RWPE2 (cell line): ENCODE measurements around the gene HIC1.

ENCODE experiments used
- ATAC-seq: fragments of 200-7000 bp; cut with Tn5 transposase; 3 replicates; pipeline ENCODE4 v1.9.1; 2021; ENCODE audit warnings: low read depth
- DNase-seq: peaks from one replicate; pipeline ENCODE4 v3.0.0-alpha.2; 2020; ENCODE audit warnings: low spot score
- H3K27ac ChIP-seq: fragments of 450-650 bp; 2 replicates; pipeline ENCODE4 v1.5.1; 2017; ENCODE audit warnings: mild to moderate bottlenecking; ENCODE audit not compliant: poor library complexity, severe bottlenecking
- H3K27me3 ChIP-seq: fragments of 250-450 bp; sonication (Bioruptor Pico); 2 replicates; pipeline ENCODE4 v1.5.1; 2021; ENCODE audit warnings: mild to moderate bottlenecking, moderate library complexity; ENCODE audit not compliant: insufficient read depth, poor library complexity, severe bottlenecking
- H3K36me3 ChIP-seq: fragments of 250-450 bp; sonication (Bioruptor Pico); 2 replicates; pipeline ENCODE4 v1.5.1; 2020; ENCODE audit warnings: low read depth, mild to moderate bottlenecking, moderate library complexity
- H3K4me1 ChIP-seq: fragments of 250-450 bp; sonication (Bioruptor Pico); 2 replicates; pipeline ENCODE4 v1.5.1; 2021; ENCODE audit warnings: mild to moderate bottlenecking, moderate library complexity; ENCODE audit not compliant: insufficient read depth, poor library complexity, severe bottlenecking
- H3K4me3 ChIP-seq: fragments of 250-450 bp; sonication (Bioruptor Pico); 2 replicates; pipeline ENCODE4 v1.5.1; 2021; ENCODE audit warnings: mild to moderate bottlenecking, moderate library complexity; ENCODE audit not compliant: severe bottlenecking
- H3K9me3 ChIP-seq: fragments of 250-450 bp; sonication (Bioruptor Pico); 2 replicates; pipeline ENCODE4 v1.5.1; 2021; ENCODE audit warnings: mild to moderate bottlenecking, moderate library complexity; ENCODE audit not compliant: severe bottlenecking
- TF ChIP-seq, protein P1 (sequence below): fragments of 450-650 bp; IDR thresholded peaks from one replicate; pipeline ENCODE4 v1.5.1; 2017; ENCODE audit warnings: mild to moderate bottlenecking, moderate library complexity; ENCODE audit not compliant: poor library complexity, severe bottlenecking

The HIC1 gene

DNA sequence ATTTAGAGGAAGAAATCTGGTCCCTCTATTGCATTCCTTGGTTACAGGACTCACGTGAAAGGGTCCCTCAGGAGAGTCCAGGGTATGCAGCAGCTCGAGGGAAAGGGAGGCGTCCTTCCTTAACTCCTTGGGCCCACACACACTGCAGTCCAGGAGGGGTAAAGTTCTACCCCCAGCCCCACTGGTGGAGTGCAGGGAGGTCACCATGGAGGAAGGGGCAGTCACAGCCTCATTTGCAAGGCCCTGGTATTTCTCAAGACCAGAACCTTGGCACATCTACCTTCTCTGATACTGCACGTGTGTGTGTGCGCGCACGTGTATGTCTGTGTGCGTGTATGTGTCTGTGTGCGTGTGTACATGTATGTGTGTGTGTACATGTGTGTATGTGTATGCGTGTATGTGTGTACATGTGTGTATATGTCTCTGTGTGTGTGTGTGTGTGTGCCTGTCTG lies 11.1 kb downstream of the HIC1 start:
- Histone ChIP-seq H3K4me1 (peaks cover 18% of the 10 kb centered on the region), H3K36me3 (peaks cover 5% of the 10 kb centered on the region; the same call in 1 of the 2 replicates), H3K9me3 (no peaks in the 10 kb centered on the region), H3K27me3 (no peaks in the 10 kb centered on the region), H3K4me3 (no peak overlapping the region), H3K27ac (no peak overlapping the region)
- ATAC-seq (no peak), DNase-seq (no peak)
- TF ChIP-seq, protein P1, sequence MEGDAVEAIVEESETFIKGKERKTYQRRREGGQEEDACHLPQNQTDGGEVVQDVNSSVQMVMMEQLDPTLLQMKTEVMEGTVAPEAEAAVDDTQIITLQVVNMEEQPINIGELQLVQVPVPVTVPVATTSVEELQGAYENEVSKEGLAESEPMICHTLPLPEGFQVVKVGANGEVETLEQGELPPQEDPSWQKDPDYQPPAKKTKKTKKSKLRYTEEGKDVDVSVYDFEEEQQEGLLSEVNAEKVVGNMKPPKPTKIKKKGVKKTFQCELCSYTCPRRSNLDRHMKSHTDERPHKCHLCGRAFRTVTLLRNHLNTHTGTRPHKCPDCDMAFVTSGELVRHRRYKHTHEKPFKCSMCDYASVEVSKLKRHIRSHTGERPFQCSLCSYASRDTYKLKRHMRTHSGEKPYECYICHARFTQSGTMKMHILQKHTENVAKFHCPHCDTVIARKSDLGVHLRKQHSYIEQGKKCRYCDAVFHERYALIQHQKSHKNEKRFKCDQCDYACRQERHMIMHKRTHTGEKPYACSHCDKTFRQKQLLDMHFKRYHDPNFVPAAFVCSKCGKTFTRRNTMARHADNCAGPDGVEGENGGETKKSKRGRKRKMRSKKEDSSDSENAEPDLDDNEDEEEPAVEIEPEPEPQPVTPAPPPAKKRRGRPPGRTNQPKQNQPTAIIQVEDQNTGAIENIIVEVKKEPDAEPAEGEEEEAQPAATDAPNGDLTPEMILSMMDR = no peak

GRCh38 chr17:2067048-2067561 lies 12.2 kb downstream of the HIC1 start:
- Histone ChIP-seq H3K9me3 (no peaks in the 10 kb centered on the region), H3K27ac (peak overlapping the region; percentile 71), H3K4me3 (no peak overlapping the region), H3K27me3 (no peaks in the 10 kb centered on the region), H3K36me3 (peaks cover 5% of the 10 kb centered on the region; the same call in 1 of the 2 replicates), H3K4me1 (peaks cover 18% of the 10 kb centered on the region)
- TF ChIP-seq, protein P1 = no peak
- ATAC-seq (no peak), DNase-seq (no peak)

GRCh38 chr17:2067608-2068024 lies 12.7 kb downstream of the HIC1 start:
- DNase-seq = no peak
- Histone ChIP-seq H3K27ac (peak overlapping the region; percentile 71), H3K4me3 (no peak overlapping the region), H3K9me3 (no peaks in the 10 kb centered on the region), H3K36me3 (peaks cover 5% of the 10 kb centered on the region; the same call in 1 of the 2 replicates), H3K4me1 (peaks cover 18% of the 10 kb centered on the region), H3K27me3 (no peaks in the 10 kb centered on the region)
- TF ChIP-seq, protein P1 = no peak
- ATAC-seq = no peak

DNA sequence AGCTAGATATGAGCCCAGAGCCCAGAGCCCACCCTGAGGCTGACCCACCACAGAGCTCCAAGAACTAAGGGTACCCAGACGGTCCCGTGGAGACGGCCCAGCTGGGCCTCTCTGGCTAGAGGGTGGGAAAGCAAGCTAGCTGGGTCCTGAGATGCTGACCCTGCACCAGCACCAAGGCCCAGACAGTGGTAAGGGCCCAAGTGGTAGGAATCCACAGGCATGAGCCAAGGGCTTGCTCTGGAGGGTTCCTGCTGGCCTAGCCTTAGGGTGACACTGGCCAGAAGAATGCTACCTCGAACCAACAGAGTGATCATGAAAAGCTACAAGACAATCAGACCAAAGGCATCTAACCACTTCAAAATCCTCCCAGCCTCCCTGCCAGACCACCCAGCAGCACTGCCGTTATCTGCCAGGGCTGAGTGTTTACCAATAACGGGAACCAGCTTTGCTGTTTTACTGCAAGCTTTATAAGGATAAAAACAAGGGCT lies 13.2 kb downstream of the HIC1 start:
- H3K9me3 ChIP-seq = no peaks in the 10 kb centered on the region
- TF ChIP-seq, protein P1 = no peak
- peaks cover 5% of the 10 kb centered on the region; the same call in 1 of the 2 replicates for H3K36me3 ChIP-seq
- H3K27ac ChIP-seq = peak overlapping the region; percentile 71
- H3K4me3 ChIP-seq = no peak overlapping the region
- H3K4me1 ChIP-seq = peaks cover 18% of the 10 kb centered on the region
- no peak for DNase-seq
- H3K27me3 ChIP-seq = no peaks in the 10 kb centered on the region
- no peak for ATAC-seq

GRCh38 chr17:2068519-2069051 lies 13.7 kb downstream of the HIC1 start:
- no peak overlapping the region for H3K4me3 ChIP-seq
- H3K27me3 ChIP-seq = no peaks in the 10 kb centered on the region
- H3K27ac ChIP-seq = peak overlapping the region; percentile 71
- peak; percentile 66 for ATAC-seq
- H3K9me3 ChIP-seq = no peaks in the 10 kb centered on the region
- peak; percentile 72 for DNase-seq
- H3K4me1 ChIP-seq = peaks cover 18% of the 10 kb centered on the region
- H3K36me3 ChIP-seq = peaks cover 5% of the 10 kb centered on the region; the same call in 1 of the 2 replicates
- TF ChIP-seq, protein P1 = no peak
